NCI-H1092 (cell line): ENCODE measurements around the gene ZNF283.
A peak's percentile ranks its signal among the peaks of the same experiment; 100 is the strongest.

Source experiments
- DNase-seq: peaks from one replicate; lab custom pipeline; 2025; lab: John Stamatoyannopoulos, UW

The ZNF283 gene

GRCh38 chr19:43826787-43827754 lies at the start of gene ZNF283:
ZNF283 (plus strand) TSS chr19:43827321; CDS start chr19:43833505, 6,184 bp downstream.
- DNase-seq: peak; percentile 78

- peak; percentile 68 for DNase-seq
Observed at GRCh38 chr19:43778651-43779050, 48.5 kb upstream of the ZNF283 start.

GRCh38 chr19:43779147-43779819 lies 47.8 kb upstream of the ZNF283 start:
- no peak for DNase-seq

- no peak for DNase-seq
Observed at GRCh38 chr19:43779820-43780219, 47.3 kb upstream of the ZNF283 start.

GRCh38 chr19:43780706-43781525 lies 46.2 kb upstream of the ZNF283 start, which contains the start of gene KCNN4:
KCNN4 (minus strand) TSS chr19:43780973; CDS start chr19:43780861, 112 bp downstream.
- no peak for DNase-seq

GRCh38 chr19:43781630-43782310 lies 45.4 kb upstream of the ZNF283 start:
- no peak for DNase-seq

- no peak for DNase-seq
Observed at GRCh38 chr19:43782311-43782660, 44.8 kb upstream of the ZNF283 start.

GRCh38 chr19:43782689-43783231 lies 44.4 kb upstream of the ZNF283 start:
- DNase-seq: no peak

- DNase-seq: no peak
Observed at GRCh38 chr19:43783636-43784035, 43.5 kb upstream of the ZNF283 start.

GRCh38 chr19:43784241-43784980 lies 42.7 kb upstream of the ZNF283 start:
- DNase-seq: no peak

GRCh38 chr19:43784981-43785808 lies 41.9 kb upstream of the ZNF283 start:
- peak; percentile 25 for DNase-seq

- no peak for DNase-seq
Observed at GRCh38 chr19:43786665-43787064, 40.5 kb upstream of the ZNF283 start.

- DNase-seq: no peak
Observed at GRCh38 chr19:43789029-43789428, 38.1 kb upstream of the ZNF283 start.

GRCh38 chr19:43790587-43790986 lies 36.5 kb upstream of the ZNF283 start:
- DNase-seq: no peak

GRCh38 chr19:43797118-43797517 lies 30.0 kb upstream of the ZNF283 start:
- DNase-seq: no peak

- DNase-seq: no peak
Observed at GRCh38 chr19:43797556-43797955, 29.6 kb upstream of the ZNF283 start.

- DNase-seq: no peak
Observed at GRCh38 chr19:43798026-43798545, 29.0 kb upstream of the ZNF283 start.

GRCh38 chr19:43798546-43799409 lies 28.3 kb upstream of the ZNF283 start:
- no peak for DNase-seq
